Neural progenitor cell (in vitro differentiated cells): ENCODE measurements around the gene AADACL4. TPM values are rescaled to one million over a fixed set of nuclear protein-coding genes. Genes with fewer than 3 reads are reported as not detected.

ENCODE experiments used
- DNase-seq: peaks from one replicate; pipeline ENCODE4 v3.0.0-alpha.2; 2016; ENCODE audit warnings: low spot score
- H2AFZ ChIP-seq: fragments of 200-600 bp; sonication (generic); replicated peaks from 2 replicates; pipeline ENCODE4 v1.6.1; 2016; ENCODE audit warnings: antibody characterized with exemption
- H3F3A ChIP-seq: fragments of 200-600 bp; sonication (generic); 2 replicates; pipeline ENCODE4 v1.6.1; 2016; ENCODE audit warnings: antibody characterized with exemption, low read depth
- H3K27ac ChIP-seq: fragments of 200-600 bp; sonication (generic); 2 replicates; pipeline ENCODE4 v1.5.1; 2016; ENCODE audit warnings: mild to moderate bottlenecking
- H3K27me3 ChIP-seq: fragments of 200-600 bp; sonication (generic); 2 replicates; pipeline ENCODE4 v1.6.1; 2016; ENCODE audit warnings: mild to moderate bottlenecking, moderate library complexity
- H3K36me3 ChIP-seq: fragments of 200-600 bp; sonication (generic); 2 replicates; pipeline ENCODE4 v1.5.1; 2016
- H3K4me1 ChIP-seq: fragments of 200-600 bp; sonication (generic); 2 replicates; pipeline ENCODE4 v1.6.1; 2016; ENCODE audit warnings: mixed run types
- H3K4me2 ChIP-seq: fragments of 200-600 bp; sonication (generic); 2 replicates; pipeline ENCODE4 v1.6.1; 2016
- H3K4me3 ChIP-seq: fragments of 200-600 bp; sonication (generic); 2 replicates; pipeline ENCODE4 v1.5.1; 2016
- H3K79me2 ChIP-seq: fragments of 200-600 bp; sonication (generic); 2 replicates; pipeline ENCODE4 v1.6.1; 2016; ENCODE audit warnings: low read depth
- H3K9ac ChIP-seq: fragments of 200-600 bp; sonication (generic); 2 replicates; pipeline ENCODE4 v1.6.1; 2016
- H3K9me3 ChIP-seq: fragments of 200-600 bp; sonication (generic); 2 replicates; pipeline ENCODE4 v1.5.1; 2016; ENCODE audit warnings: low read depth
- H4K20me1 ChIP-seq: fragments of 200-600 bp; sonication (generic); 2 replicates; pipeline ENCODE4 v1.6.1; 2016; ENCODE audit warnings: low read depth
- H3K27ac Mint-ChIP-seq: 3 replicates; pipeline ENCODE4 v1.8.0; 2021; ENCODE audit warnings: mixed read lengths
- H3K27me3 Mint-ChIP-seq: 2 replicates; pipeline ENCODE4 v1.8.0; 2022; ENCODE audit warnings: low read depth, mild to moderate bottlenecking, inconsistent platforms, moderate library complexity, mixed read lengths; ENCODE audit not compliant: insufficient read depth
- H3K36me3 Mint-ChIP-seq: 3 replicates; pipeline ENCODE4 v1.8.0; 2021; ENCODE audit warnings: mixed read lengths
- H3K4me1 Mint-ChIP-seq: 3 replicates; pipeline ENCODE4 v1.8.0; 2021; ENCODE audit warnings: mixed read lengths
- H3K4me3 Mint-ChIP-seq: 3 replicates; pipeline ENCODE4 v1.8.0; 2021; ENCODE audit warnings: mild to moderate bottlenecking, moderate library complexity, mixed read lengths
- H3K9me3 Mint-ChIP-seq: 3 replicates; pipeline ENCODE4 v1.8.0; 2020; ENCODE audit warnings: mixed read lengths
- EZH2 ChIP-seq: fragments of 200-600 bp; sonication (generic); IDR thresholded peaks from 2 replicates; pipeline ENCODE4 v1.6.1; 2017; ENCODE audit warnings: antibody characterized with exemption, mild to moderate bottlenecking, moderate library complexity
- EZH2phosphoT487 ChIP-seq: fragments of 200-600 bp; sonication (generic); IDR thresholded peaks from 2 replicates; pipeline ENCODE4 v1.6.1; 2017; ENCODE audit warnings: antibody characterized with exemption
- total RNA-seq: library from RNA; depleted of rRNA; stranded (reverse); fragments of >200 nt; gene quantifications from 2 replicates; pipeline ENCODE4 v1.2.3, GENCODE V29; 2015; ENCODE audit warnings: low replicate concordance
- TF ChIP-seq, protein P1 (sequence below): fragments of 200-600 bp; sonication (generic); IDR thresholded peaks from 2 replicates; pipeline ENCODE4 v1.5.1; 2017; ENCODE audit warnings: antibody characterized with exemption, mild to moderate bottlenecking

The AADACL4 gene
- total RNA-seq, 1 donor from 2014 or later: not detected

DNA sequence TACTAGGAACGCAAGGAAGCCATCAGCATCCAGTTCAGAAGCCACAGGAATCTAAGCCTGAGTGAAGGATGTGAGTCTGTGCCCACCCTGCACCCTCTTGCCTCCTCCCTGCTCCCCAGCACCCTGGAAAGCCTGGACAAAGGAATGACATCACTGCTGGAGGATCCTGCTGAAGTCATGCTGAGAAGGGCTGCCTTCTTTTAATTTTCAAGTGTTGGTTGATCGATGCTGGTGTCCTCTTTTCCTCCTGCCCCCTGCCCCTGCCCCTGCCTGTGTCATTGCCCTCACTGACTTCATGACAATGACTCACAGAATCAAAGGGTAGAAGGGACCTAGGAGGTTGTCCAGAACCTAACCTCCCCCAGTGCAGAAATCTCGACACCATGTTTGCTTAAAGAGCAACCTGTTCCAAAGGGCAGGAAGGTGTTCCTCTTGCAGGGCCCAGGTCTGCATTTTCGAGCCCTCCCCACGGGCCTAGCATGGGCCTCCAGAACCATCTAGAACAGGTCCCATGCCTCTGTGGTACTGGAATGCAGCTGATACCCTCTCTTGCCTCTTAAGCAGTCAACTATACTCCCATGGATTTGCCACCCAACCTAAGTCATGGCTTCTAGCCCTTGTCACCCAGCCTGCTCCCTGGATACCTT lies 35.5 kb upstream of the AADACL4 start:
- Histone ChIP-seq H3K4me3 (no peak overlapping the region), H3K27ac (no peak overlapping the region), H3K79me2 (peaks cover 5% of the 10 kb centered on the region), H3K9ac (no peak overlapping the region), H2AFZ (no peak overlapping the region), H3K9me3 (no peaks in the 10 kb centered on the region), H3K4me1 (no peaks in the 10 kb centered on the region), H4K20me1 (no peaks in the 10 kb centered on the region), H3K36me3 (no peaks in the 10 kb centered on the region), H3K27me3 (no peaks in the 10 kb centered on the region), H3F3A (peaks cover 6% of the 10 kb centered on the region), H3K4me2 (no peak overlapping the region)
- no peak for DNase-seq
- no peak overlapping the region for H3K27ac Mint-ChIP-seq
- H3K9me3 Mint-ChIP-seq: peaks cover 2% of the 10 kb centered on the region
- peaks cover 22% of the 10 kb centered on the region for H3K27me3 Mint-ChIP-seq
- no peak overlapping the region for H3K4me3 Mint-ChIP-seq
- no peaks in the 10 kb centered on the region for H3K36me3 Mint-ChIP-seq
- peaks cover 15% of the 10 kb centered on the region for H3K4me1 Mint-ChIP-seq
- TF ChIP-seq, protein P1, sequence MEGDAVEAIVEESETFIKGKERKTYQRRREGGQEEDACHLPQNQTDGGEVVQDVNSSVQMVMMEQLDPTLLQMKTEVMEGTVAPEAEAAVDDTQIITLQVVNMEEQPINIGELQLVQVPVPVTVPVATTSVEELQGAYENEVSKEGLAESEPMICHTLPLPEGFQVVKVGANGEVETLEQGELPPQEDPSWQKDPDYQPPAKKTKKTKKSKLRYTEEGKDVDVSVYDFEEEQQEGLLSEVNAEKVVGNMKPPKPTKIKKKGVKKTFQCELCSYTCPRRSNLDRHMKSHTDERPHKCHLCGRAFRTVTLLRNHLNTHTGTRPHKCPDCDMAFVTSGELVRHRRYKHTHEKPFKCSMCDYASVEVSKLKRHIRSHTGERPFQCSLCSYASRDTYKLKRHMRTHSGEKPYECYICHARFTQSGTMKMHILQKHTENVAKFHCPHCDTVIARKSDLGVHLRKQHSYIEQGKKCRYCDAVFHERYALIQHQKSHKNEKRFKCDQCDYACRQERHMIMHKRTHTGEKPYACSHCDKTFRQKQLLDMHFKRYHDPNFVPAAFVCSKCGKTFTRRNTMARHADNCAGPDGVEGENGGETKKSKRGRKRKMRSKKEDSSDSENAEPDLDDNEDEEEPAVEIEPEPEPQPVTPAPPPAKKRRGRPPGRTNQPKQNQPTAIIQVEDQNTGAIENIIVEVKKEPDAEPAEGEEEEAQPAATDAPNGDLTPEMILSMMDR: no peak
- TF ChIP-seq EZH2 (no peak), EZH2phosphoT487 (no peak)

DNA sequence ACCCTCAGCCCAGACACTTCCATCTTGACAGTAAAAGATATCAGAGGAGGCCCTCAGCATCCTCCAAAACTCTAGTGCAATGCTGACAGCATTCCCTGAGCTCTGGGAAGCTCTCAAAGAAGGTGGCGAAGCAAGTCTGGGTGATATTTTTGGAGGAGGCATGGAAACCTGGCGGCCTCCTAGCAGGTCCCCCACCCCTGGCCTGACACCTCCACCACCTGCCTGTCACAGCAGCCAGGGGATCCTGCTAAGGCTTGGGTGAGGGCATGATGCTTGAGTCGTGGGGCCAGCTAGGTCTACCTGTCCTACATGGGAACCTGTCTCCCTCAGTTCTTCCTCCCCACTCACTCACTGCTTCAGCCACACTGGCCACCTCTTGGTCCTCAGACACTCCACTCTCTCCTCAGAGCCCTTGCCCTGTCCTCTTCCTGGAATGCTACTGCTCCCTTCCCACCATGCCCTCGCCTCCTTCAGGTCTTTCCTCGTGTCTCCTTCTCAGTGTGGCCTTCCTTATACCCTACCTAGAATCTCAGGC lies 34.3 kb upstream of the AADACL4 start:
- Histone ChIP-seq H4K20me1 (no peaks in the 10 kb centered on the region), H3K27ac (no peak overlapping the region), H3K9ac (no peak overlapping the region), H3K79me2 (peaks cover 16% of the 10 kb centered on the region), H3K36me3 (no peaks in the 10 kb centered on the region), H3K9me3 (no peaks in the 10 kb centered on the region), H3K4me3 (no peak overlapping the region), H3K4me2 (no peak overlapping the region), H3K4me1 (no peaks in the 10 kb centered on the region), H3F3A (peaks cover under 1% of the 10 kb centered on the region), H2AFZ (no peak overlapping the region), H3K27me3 (no peaks in the 10 kb centered on the region)
- TF ChIP-seq, protein P1: no peak
- TF ChIP-seq EZH2: no peak
- no peak for TF ChIP-seq EZH2phosphoT487
- no peaks in the 10 kb centered on the region for H3K36me3 Mint-ChIP-seq
- H3K9me3 Mint-ChIP-seq: peaks cover 2% of the 10 kb centered on the region
- no peak overlapping the region for H3K27ac Mint-ChIP-seq
- peaks cover 4% of the 10 kb centered on the region for H3K4me1 Mint-ChIP-seq
- H3K4me3 Mint-ChIP-seq: no peak overlapping the region
- H3K27me3 Mint-ChIP-seq: peaks cover 16% of the 10 kb centered on the region
- DNase-seq: no peak

DNA sequence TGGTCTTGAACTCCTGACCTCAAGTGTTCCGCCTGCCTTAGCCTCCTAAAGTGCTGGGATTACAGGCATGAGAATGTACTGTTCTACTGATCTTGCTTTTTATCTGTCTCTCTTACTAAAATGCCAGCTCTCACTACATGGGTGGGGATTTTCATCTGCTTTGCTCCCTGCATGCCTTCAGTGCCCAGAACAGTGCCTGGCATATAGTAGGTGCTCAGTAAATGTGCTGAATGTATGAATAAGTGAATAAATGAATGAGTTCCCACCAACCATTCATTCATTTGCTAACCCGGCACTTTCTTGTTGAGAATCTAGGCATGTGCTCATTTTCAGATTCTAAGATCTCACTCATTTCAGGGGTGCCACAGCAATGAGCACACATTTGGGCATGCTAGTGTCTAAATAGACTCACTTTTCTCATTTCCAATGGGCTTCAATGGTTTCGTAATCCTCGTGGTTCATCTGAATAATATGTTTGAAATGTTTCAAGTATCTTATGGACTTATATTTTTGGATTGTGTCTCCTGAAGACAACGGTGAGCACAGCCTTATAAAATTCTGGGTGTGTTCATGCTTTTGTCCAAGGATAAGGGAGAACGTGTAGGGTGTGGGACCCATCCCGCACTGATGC lies 33.5 kb upstream of the AADACL4 start:
- H3K4me1 Mint-ChIP-seq: peaks cover 7% of the 10 kb centered on the region
- H3K27ac Mint-ChIP-seq: no peak overlapping the region
- no peaks in the 10 kb centered on the region for H3K9me3 ChIP-seq
- peaks cover 19% of the 10 kb centered on the region for H3K27me3 Mint-ChIP-seq
- no peaks in the 10 kb centered on the region for H3K27me3 ChIP-seq
- no peak overlapping the region for H3K4me3 Mint-ChIP-seq
- no peak overlapping the region for H3K9ac ChIP-seq
- H3K27ac ChIP-seq: no peak overlapping the region
- no peak overlapping the region for H3K4me3 ChIP-seq
- TF ChIP-seq EZH2phosphoT487 (no peak), EZH2 (no peak)
- TF ChIP-seq, protein P1: no peak
- H3K36me3 ChIP-seq: no peaks in the 10 kb centered on the region
- peaks cover 8% of the 10 kb centered on the region for H3K4me1 ChIP-seq
- no peaks in the 10 kb centered on the region for H3K36me3 Mint-ChIP-seq
- H3K79me2 ChIP-seq: peaks cover 17% of the 10 kb centered on the region
- no peak overlapping the region for H2AFZ ChIP-seq
- H3K4me2 ChIP-seq: no peak overlapping the region
- H3K9me3 Mint-ChIP-seq: peaks cover 2% of the 10 kb centered on the region
- DNase-seq: no peak
- peaks cover 6% of the 10 kb centered on the region for H4K20me1 ChIP-seq
- H3F3A ChIP-seq: peaks cover 8% of the 10 kb centered on the region
